Stimulated activated naive CD4-positive, alpha-beta T cell treated with Interleukin-2 at 50 U/mL for 16 hours (primary cell): Measurements from ENCODE around the gene FAM25A.
"Not testable (repeated sequence)": the region's sequence is repeated elsewhere in the genome, so short reads cannot be mapped to it uniquely, and the experiment has no call there.

Source experiments
- DNase-seq: peaks from one replicate; lab custom pipeline; 2025; lab: John Stamatoyannopoulos, UW

Gene FAM25A

DNA sequence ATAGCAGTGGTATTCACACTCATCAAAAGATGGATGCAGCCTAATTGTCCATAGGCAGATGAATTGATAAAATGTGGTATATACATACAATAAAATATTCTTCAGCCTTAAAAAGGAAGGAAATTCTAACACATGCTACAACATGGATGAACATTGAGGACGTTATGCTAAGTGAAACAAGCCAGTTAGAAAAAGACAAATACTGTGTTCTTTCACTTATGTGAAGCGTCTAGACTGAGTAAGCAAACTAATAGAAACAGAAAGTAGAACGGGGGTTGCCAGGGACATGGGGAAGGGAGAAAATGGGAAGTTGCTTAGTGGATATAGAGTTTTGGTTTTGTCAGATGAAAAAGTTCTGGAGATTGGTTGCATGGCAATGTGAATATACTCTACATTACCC, 6.6 kb upstream of the FAM25A start:
- DNase-seq = not testable (repeated sequence)

GRCh38 chr10:87014986-87015716, 4.9 kb upstream of the FAM25A start:
- not testable (repeated sequence) for DNase-seq

DNA sequence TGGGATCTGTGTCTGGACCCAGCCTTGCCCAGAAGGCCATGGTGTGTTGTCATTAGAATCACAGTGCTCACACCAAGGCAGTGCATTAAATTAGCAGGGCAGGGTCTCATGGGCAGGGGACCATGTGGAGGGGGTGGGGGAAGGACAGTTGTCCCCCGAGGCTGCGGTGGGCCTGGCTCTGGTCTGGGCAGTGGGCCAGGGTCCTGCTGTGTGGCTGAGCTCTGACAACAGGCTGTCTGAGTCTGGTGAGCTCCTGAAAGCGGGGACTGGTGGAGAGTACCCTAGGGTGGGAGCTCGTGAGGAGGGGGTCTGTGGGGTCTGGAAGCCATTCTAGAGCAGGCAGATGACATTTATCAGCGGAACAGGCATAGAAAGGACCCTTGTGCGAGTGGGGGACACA, 2.0 kb upstream of the FAM25A start:
- DNase-seq = not testable (repeated sequence)

GRCh38 chr10:87019066-87019465, 1.0 kb upstream of the FAM25A start:
- DNase-seq = not testable (repeated sequence)

DNA sequence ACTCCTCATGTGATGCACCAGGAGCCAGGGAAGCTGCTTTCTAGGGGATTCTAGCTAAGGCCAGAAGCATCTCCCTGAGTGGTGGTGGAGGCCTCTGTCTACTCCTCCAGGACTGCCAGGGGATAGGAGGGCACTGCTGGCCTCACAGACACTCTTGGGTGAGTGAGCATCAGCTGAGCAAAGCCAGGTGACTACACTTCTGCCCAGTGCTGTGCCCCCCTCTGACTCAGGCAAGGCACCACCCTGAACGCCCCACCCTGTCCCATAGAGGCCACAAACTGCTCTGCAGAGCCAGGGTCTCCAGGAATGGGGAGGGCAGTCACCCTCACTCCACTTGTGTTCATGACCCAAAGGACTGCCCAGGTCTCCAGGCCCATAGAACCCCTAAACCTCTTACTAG, 590 bp upstream of the FAM25A start:
- DNase-seq = not testable (repeated sequence)

GRCh38 chr10:87025285-87025958, 5.3 kb downstream of the FAM25A start:
- not testable (repeated sequence) for DNase-seq

DNA sequence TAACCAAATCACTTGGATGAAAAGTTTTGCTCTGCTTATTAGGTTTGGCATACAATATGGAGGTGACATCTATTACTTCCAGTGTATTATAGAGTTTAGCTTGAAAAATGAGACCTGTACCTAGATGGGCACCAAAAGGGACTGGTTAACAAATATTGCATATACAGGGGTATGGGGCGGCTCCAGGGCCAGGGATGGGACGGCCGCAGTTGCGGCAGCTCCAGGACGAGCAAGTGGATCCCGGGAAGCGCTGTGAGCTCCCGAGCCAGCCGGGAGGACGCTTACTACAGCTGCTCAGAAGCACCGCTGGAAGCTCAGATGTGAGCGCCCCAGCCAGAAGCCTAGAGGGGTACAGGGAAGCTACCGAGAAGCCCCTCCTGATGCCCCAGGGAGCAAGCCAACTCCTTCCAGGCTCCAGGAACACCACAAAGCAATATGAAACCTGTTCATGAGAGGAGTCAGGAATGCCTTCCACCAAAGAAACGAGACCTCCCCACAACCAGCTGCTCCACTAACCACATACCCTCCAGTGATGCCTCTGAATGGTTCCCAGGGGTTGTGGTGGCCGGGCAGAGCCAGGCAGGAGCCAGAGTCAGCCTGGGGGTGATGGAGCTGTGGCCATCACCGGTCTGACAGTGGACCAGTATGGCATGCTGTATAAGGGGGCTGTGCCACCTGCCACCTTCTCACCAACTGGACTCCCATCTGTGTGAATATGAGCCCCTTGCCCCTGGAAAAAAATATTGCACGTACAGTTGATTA, 6.8 kb downstream of the FAM25A start:
- not testable (repeated sequence) for DNase-seq

GRCh38 chr10:87030419-87030818, 10.3 kb downstream of the FAM25A start:
- DNase-seq = not testable (repeated sequence)

DNA sequence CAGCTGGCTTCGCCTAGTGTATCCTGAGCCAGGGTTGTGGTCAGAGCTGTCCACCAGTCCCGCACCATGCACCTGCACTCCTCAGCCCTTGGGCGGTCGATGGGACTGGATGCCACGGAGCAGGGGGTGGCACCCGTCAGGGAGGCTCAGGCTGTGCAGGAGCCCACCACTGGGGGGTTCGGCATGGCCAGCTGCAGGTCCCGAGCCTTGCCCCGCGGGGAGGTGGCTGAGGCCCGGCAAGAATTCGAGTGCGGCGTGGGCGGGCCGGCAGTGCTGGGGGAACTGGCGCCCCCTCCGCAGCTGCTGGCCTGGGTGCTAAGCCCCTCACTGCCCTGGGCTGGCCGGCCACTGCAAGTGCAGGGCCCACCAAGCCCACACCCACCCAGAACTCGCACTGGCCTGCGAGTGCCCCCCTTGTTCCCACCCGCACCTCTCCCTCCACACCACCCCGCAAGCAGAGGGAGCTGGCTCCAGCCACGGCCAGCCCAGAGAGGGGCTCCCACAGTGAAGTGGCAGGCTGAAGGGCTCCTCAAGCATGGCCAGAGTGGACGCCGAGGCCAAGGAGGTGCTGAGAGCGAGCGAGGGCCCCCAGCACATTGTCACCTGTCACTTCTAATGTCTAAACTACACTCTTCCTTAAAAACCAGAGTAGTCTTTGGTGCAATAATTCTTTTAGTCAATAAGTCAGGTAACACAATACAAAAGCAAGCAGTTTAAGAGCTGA, 11.0 kb downstream of the FAM25A start:
- DNase-seq = no peak

DNA sequence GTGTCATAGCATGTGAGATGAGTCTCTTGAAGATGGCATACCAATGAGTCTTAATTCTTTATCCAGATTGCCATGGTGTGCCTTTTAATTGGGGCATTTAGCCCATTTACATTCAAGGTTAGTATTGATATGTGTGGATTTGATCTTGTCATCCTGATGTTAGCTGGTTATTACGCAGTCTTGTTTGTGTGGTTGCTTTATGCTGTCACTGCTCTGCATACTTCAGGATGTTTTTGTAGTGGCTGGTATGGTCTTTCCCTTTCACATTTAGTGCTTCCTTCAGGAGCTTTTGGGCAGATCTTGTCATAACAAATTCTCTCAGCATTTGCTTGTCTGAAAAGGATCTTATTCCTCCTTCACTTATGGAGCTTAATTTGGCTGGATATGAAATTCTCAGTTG, 16.5 kb downstream of the FAM25A start:
- DNase-seq = no peak

GRCh38 chr10:87038286-87038717, 18.2 kb downstream of the FAM25A start:
- no peak for DNase-seq

GRCh38 chr10:87038786-87039185, 18.7 kb downstream of the FAM25A start:
- no peak for DNase-seq

- not testable (repeated sequence) for DNase-seq
These were observed 23.5 kb downstream of the FAM25A start for GRCh38 chr10:87043579-87043978.

DNA sequence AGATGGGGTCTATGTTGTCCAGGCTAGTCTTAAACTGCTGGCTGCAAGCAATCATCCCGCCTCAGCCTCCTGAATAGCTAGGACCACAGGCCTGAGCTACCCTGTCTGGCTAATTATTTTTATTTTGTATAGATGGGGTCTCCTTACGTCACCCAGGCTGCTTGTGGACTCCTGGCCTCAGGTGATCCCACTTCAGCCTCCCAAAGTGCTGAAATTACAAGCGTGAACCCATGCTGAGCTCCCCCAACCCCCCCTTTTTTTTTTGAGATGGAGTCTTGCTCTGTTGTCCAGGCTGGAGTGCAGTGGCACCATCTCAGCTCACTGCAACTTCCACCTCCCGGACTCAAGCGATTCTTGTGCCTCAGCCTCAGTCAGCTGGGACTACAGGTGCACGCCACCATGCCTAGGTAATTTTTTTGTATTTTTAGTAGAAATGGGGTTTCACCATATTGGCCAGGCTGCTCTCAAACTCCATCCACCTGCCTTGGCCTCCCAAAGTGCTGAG, 25.4 kb downstream of the FAM25A start:
- DNase-seq = no peak

GRCh38 chr10:87053111-87053510, 33.0 kb downstream of the FAM25A start:
- no peak for DNase-seq

- DNase-seq = no peak
These were observed 33.6 kb downstream of the FAM25A start for GRCh38 chr10:87053577-87054181.

DNA sequence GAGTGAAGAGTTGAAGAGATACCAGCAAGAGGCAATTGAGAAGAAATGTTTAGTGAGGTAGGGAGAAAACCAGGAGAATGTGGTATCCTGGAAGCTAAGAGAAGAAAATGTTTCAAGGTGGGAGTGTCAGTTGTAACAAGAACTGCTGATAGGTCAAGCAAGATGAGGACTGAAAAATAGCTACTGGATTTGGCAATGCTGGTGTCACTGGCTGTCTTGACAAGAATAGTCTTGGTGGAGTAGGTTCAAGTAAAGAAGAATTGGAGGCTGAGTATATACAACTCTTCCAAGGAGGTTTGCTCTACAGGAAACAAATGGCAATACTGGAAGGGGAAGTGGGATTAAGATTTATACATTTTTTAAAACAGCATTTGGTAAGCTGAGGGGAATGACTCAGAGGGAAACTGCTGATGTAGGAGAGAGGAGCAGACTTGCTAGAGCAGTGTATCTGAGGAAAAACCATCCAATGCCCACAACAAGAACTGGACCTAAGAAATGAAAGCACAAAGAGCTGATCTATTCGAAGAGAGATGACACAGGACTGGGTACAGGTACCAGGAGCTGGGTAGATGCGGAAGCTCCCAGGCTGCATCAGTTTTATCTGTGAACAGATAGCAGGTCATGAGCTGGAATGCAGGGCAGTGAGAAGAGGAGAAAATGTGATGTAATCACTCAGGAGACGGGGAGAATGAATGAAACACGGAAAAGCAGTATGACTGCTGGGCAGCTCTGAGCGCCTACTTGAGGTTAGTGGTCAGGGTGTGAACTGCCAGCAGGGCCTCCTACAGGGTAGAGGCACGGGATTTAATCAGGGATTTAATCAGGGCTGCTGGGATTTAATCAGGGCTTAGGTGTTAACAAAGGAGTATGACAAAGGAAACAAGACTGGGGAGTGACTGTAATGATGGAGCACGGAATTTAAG, 34.5 kb downstream of the FAM25A start:
- DNase-seq = no peak

DNA sequence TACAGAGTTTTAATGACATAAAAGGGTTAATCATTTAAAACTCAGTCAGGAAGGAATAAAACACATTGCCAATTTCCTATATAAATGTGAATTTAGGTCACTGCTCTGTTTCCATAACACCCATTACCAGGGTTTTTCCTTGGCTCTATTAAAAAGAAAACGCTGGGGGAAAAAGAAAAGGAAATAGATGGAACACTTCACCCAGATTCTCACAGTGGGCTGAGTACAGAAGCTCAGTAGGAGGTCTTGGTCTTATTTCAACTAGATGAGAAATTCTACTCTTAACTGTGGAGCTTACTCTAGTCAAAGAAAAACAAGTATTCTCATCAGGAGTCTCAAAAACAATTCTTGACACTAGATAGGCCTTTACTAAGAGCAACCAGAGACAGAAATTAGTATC, 38.1 kb downstream of the FAM25A start:
- DNase-seq = no peak

GRCh38 chr10:87059401-87059800, 39.3 kb downstream of the FAM25A start:
- DNase-seq = no peak

DNA sequence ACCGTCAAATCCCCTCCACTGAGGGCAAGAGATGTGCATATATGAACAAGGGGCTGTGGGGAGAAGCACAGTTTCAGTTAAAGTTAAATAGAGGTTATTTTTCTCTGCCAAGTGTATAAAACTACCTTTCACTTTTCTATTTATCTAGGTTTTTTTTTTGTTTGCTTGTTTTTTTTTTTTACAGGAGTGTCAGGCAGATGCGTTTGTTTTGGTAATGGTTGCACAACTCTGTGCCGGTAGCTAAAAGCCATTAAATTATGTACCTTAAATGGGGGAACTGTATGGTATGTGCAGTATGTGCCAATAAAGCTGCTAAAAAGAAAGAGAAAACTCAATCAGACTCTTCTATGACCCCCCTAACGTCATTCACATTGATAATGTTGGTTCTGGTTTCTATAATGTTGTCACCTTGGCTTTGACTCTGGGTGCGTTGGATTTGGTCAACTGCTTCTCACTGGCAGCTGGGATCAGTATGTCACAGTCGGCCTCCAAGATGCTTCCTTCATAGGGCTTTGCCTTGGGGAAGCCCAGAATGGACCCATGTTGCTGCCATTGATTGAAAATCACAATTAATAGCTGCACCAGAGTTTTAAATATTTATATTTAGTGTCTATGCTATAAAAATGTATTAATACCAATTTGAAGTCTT, 40.3 kb downstream of the FAM25A start:
- no peak for DNase-seq
